ENCODE results near the gene KDM4C.
"Not testable (repeated sequence)": the region's sequence is repeated elsewhere in the genome, so short reads cannot be mapped to it uniquely, and the experiment has no call there.

The KDM4C gene

DNA sequence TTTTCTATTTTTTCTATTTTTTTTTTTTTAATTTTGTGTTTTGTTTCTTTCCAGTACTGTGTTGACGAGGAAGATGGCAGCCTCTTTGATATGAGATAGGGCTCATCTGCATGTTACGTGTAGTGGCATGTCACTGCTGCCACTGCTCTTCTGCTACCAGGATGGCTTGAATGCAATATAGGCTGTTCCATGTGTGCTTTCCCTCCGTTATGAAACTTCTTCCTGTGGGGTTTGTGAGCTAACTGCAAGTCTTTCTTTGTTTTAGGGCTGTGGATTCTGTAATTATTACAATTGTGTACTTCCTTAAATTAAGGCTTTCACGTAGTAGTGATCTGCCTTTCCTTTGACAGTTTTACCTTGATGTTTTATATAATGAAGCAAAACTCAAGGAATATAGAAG is 184.6 kb downstream of the KDM4C start:
- no peak overlapping the region for H3K4me3 ChIP-seq (ENCODE audit: low read depth, low read length)
- TF ChIP-seq, protein P1, sequence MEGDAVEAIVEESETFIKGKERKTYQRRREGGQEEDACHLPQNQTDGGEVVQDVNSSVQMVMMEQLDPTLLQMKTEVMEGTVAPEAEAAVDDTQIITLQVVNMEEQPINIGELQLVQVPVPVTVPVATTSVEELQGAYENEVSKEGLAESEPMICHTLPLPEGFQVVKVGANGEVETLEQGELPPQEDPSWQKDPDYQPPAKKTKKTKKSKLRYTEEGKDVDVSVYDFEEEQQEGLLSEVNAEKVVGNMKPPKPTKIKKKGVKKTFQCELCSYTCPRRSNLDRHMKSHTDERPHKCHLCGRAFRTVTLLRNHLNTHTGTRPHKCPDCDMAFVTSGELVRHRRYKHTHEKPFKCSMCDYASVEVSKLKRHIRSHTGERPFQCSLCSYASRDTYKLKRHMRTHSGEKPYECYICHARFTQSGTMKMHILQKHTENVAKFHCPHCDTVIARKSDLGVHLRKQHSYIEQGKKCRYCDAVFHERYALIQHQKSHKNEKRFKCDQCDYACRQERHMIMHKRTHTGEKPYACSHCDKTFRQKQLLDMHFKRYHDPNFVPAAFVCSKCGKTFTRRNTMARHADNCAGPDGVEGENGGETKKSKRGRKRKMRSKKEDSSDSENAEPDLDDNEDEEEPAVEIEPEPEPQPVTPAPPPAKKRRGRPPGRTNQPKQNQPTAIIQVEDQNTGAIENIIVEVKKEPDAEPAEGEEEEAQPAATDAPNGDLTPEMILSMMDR (IDR thresholded peaks at IDR 0.05; ENCODE audit: control insufficient read depth, extremely low read depth, insufficient read depth), result no peak
- DNase-seq (ENCODE audit: low read depth), result no peak

DNA sequence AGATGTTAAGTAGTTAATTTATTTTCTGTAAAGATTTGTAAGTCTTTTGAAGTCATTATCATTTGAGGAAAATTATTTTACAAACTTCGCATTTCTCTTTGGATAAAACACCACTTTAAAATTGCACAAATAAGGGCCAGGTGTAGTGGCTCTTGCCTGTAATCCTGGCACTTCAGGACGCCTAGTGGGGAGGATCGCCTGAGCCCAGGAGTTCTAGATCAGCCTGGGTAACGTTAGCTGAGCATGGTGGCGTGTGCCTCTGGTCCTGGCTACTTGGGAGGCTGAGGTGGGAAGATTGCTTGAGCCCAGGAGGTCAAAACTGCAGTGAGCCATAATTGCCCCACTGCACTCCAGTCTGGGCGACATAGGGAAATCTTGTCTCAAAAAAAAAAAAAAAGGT is 185.5 kb downstream of the KDM4C start:
- no peak for DNase-seq (ENCODE audit: low read depth)
- no peak overlapping the region for H3K4me3 ChIP-seq (ENCODE audit: low read depth, low read length)
- TF ChIP-seq, protein P1 (IDR thresholded peaks at IDR 0.05; ENCODE audit: control insufficient read depth, extremely low read depth, insufficient read depth), result no peak

DNA sequence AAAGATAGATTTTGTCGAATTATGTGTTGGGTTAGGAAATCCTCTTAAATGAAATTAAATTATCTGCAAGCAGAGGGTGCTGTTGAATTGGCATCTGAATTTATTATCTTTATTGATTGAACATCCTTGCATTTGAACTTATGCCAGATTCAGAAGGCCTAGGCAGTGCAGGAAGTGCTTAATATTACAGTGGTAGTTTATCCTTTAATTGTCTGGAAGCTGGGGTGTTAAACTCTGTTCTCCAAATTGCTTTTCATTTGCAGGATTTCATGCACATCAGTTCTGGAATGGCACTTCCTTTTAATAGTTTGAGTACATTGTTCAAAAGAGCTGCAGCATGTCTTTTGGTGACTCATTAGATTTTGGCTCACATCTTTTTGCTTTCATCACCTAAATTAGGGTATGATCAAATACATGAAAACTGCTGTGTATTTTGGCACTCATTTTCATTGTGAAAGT is 186.3 kb downstream of the KDM4C start:
- TF ChIP-seq, protein P1 (IDR thresholded peaks at IDR 0.05; ENCODE audit: control insufficient read depth, extremely low read depth, insufficient read depth), result peak; percentile 43
- H3K4me3 ChIP-seq (ENCODE audit: low read depth, low read length), result no peak overlapping the region
- peak; percentile 56 for DNase-seq (ENCODE audit: low read depth)

DNA sequence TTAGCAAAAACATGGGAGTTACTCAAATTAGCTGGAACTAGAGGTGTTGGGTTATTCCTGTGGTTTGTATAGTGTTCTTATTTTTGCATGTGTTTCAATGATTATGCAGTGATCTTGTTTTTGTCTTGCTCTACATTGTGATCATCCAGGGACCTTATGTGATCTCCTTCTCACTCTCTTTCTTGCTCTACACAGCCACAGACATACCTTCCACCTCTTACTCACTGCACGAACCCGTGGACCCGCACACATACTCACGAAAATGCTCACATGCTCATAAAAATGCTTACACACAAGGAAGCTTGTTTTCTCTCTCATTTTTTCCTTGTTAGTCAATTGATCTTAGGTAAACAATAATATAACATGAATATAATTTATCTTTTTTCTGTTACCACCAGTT is 187.1 kb downstream of the KDM4C start:
- DNase-seq (ENCODE audit: low read depth), result no peak
- TF ChIP-seq, protein P1 (IDR thresholded peaks at IDR 0.05; ENCODE audit: control insufficient read depth, extremely low read depth, insufficient read depth), result no peak
- H3K4me3 ChIP-seq (ENCODE audit: low read depth, low read length), result no peak overlapping the region

DNA sequence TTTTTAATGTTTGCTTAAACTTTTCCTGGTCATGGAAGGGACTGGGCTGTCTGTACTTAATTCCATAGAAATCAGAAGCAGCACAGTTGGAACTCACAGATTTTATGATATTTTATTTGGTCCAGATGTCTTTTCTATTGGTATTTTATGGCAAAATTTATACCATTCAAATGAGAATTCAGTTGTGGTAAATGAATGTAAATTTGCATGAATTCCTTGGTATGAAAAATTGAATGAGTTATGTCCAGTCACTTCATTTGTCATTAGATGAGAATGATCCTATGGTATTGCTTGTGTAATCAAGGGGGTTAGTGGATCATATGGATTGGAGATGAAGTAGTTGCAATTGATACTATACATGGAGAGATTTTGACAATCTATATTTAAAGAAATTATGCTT is 188.0 kb downstream of the KDM4C start:
- no peak overlapping the region for H3K4me3 ChIP-seq (ENCODE audit: low read depth, low read length)
- TF ChIP-seq, protein P1 (IDR thresholded peaks at IDR 0.05; ENCODE audit: control insufficient read depth, extremely low read depth, insufficient read depth), result no peak
- no peak for DNase-seq (ENCODE audit: low read depth)

DNA sequence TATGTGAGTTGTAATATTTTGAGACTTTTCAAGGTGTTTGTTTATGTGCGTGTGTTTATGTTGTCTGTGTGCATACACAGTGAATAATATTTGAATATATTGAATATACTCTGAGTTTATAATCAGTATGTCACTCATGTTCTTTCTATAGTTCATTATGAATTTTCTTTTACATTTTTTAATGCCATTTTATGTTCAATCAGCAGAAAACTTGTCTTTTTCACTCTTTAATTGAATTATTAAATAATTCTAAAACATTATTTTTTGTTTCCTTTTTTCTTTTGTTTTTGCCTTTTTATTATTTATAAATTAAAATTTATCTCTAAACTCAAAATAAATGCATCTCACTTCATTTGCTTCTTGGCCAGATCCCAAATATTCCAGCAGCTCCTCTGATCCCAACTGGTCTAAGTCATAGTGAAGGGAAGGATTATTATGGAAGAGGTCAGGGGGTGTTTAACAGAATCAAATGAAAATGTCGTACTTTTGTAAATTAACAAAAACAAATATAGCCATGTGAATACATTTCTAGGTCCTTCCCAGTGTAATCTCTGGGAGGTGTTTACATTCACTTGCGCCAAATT is 188.9 kb downstream of the KDM4C start:
- no peak for DNase-seq (ENCODE audit: low read depth)
- TF ChIP-seq, protein P1 (IDR thresholded peaks at IDR 0.05; ENCODE audit: control insufficient read depth, extremely low read depth, insufficient read depth), result no peak
- H3K4me3 ChIP-seq (ENCODE audit: low read depth, low read length), result no peak overlapping the region

DNA sequence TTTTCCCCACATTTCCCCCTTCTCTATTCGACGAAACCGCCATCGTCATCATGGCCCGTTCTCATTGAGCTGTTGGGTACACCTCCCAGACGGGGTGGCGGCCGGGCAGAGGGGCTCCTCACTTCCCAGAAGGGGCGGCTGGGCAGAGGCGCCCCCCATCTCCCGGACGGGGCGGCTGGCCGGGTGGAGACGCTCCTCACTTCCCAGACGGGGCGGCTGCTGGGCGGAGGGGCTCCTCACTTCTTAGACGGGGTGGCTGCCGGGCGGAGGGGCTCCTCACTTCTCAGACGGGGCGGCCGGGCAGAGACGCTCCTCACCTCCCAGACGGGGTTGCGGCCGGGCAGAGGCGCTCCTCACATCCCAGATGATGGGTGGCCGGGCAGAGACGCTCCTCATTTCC is 191.1 kb downstream of the KDM4C start:
- DNase-seq (ENCODE audit: low read depth); H3K4me3 ChIP-seq (ENCODE audit: low read depth, low read length): not testable (repeated sequence)

Data from LNCaP clone FGC (cell line).